Ammon's horn (tissue), 1 donor: Measurements from ENCODE around the gene ERBB4.
"Not testable (repeated sequence)": the region's sequence is repeated elsewhere in the genome, so short reads cannot be mapped to it uniquely, and the experiment has no call there.

Experiments
- DNase-seq: peaks from one replicate; pipeline ENCODE4 v3.0.0-alpha.2; 2016; ENCODE audit warnings: low spot score

Gene ERBB4

DNA sequence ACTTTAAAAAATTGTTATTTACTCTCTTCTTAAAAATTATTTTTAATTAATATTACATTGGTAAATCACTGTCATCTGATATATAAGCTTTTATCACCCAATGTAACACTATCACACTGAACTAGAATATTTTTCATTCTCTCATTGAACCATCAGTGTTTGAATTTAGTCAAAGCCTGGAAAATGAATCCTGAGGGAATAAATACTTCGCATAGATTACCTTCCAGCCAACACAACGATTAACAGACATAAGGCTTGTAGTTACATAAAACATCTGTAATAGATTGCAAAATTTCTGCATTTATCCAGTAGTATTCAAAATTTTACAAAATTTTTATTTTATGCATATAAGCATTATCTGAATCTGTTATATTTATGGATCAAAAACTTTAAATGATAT is 314.9 kb downstream of the ERBB4 start:
- no peak for DNase-seq

DNA sequence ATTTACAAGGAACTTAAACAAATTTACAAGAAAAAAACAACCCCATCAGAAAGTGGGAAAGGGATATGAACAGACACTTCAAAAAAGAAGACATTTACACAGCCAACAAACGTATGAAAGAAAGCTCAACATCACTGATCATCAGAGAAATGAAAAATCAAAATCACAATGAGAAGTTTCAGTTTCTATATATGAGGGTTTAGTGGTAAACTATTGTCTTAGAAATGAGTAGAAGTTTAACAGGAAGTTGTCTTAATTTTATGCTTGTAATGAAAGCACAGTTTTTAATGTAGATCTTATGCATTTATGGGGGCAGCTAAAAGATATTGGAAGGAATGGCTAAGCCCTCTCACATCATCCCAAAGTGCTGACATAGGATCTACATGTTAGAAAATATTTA is 325.4 kb downstream of the ERBB4 start:
- DNase-seq, result no peak

DNA sequence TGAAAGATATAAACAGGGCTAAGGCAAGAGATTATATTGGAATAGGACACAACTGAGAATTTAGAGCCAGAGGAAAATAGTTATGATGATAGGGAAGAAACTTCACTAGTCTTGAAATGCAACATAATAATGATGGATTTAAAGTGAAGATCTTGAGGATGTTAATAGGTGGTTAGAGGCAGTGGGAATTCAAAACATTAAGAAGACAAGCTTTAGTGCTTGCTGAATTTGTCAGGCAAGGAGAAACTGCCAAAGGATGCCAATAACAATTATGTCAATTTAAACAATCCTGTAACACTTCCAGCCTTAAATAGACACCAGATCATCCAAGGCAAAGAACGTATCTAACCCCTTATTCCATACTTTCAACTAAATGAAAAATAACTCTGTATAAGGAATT is 330.1 kb downstream of the ERBB4 start:
- no peak for DNase-seq

DNA sequence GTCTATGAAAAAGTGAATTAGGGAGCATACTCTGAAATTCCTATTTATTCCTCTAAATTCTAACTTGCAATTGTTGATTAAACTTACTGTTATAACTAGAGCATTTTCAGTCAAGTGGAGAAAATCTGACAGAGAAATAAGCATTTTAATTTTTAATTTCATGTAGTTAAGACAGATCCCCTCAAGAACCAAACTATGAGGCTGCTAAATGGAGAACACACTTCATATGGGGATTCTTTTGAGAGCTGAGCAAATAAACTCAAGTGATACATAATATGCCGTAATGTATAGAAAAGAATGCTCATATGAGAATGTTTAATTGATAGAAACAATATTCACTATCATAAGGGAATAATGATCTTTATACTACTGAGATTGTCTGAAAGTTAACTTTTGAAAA is 340.8 kb downstream of the ERBB4 start:
- no peak for DNase-seq

DNA sequence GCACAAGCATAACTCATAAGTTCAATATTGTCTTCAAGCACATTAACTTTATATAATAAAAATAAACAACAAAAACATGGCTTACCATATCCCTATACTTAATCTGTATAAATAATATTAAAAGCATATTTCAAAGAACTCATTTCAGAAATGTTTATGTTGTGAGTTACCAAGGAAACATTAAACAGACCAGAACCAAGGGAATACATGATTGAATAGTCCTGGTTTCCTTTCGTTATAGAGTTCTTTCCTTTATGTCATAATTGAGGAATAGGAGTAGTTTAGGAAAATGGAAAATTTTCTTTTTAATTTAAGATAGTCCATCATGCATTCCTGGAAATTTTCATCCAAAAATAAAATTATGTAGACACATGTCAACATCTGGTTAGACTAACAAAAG is 343.0 kb downstream of the ERBB4 start:
- no peak for DNase-seq

DNA sequence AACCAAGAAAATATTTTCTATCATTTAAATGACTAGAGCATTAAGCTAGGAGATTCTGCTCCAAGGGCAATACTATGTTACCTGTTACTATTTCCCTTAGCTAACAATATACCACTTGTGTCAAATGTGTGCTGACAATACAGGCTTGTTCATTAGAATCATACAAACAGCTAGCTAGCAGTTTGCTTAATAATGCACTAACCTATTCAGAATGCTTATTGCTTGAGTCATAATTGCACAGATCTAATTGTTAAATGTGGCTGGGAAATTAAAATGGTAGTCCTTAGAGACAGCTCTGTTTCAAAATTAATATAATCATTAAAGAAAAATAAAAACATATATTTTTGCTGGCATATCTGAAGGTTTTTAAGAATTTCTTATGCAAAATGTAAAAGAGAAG is 344.2 kb downstream of the ERBB4 start:
- no peak for DNase-seq

DNA sequence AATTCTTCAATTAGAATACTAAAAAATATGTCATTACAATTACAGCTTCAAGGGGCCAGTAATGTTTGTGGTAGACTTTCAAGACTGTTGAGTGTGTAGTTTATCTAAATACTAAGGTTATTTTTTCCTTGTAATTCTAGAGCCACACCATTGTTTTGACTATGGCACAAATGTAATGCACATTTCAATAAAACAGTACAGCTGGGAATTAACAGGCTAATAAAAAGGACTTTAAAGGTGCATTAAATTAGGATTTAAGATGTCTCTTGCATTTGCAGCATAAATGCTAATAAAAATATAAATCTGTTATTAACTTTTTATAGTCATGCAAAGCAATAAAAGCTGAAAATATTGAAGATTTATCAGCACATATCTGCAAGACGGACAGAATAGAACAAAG is 344.8 kb downstream of the ERBB4 start:
- DNase-seq, result no peak

DNA sequence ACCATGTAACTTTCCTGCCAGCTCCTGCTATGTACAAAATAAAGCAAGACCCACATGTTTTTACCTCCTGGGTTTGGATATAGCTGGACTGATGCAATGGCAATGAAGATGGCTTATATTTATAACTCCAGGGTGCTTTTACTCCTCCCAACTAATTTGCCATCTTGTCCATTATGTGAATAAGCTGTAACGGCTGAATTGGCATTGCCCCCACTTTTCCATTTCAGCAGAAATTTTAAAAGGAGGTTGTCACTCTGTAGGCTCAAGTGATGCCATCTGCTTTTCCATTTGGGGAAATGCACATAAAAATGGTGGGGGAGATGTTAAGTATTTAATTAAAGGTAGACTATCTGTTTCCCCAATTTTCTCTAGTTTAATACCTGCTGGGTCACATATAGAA is 345.5 kb downstream of the ERBB4 start:
- DNase-seq, result no peak

DNA sequence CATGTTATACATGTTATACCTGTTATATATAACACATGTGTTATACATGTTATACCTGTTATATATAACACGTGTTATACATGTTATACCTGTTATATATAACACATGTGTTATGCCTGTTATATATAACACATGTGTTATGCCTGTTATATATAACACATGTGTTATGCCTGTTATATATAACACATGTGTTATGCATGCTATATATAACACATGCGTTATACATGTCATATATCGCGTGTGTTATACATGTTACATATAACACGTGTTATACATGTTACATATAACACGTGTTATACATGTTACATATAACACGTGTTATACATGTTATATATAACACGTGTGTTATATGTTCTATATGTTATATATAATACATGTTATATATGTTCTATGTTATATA is 347.2 kb downstream of the ERBB4 start:
- not testable (repeated sequence) for DNase-seq

DNA sequence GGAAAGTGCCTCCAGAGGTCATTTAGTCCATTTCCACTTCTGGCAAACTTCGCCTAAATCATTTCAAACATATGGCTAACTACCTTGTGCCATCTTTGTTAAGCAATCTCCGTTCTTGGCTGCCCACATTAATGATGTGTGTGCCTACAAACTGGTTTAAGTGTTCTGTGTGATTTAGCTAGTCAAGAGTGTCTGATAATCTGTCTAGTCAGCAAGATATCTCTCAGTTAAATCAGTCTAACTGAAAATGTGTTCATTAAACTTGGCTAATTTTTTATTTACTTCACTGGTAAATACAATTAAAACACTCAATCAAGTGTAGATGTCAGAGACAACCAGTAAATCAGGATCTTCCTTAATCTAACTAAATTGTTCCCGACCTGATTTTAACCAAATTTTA is 352.4 kb downstream of the ERBB4 start:
- no peak for DNase-seq

DNA sequence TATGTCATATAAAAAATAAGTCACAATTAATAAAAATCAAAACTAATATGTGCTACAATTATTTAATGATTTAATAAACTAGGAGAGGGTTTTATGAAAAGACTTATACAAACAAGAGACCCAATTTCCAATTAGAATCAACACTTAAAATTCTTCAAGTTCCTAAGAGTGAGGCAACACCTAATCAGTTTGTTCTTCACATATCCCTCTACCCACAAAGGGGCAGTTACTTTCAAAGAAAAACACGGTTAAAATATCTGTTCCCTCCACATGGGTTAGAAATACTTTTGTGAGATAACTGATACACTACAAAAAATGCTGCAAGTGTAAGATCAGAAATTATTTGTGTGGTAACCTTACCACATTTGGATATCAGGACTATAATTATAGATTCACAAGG is 357.0 kb downstream of the ERBB4 start:
- no peak for DNase-seq

DNA sequence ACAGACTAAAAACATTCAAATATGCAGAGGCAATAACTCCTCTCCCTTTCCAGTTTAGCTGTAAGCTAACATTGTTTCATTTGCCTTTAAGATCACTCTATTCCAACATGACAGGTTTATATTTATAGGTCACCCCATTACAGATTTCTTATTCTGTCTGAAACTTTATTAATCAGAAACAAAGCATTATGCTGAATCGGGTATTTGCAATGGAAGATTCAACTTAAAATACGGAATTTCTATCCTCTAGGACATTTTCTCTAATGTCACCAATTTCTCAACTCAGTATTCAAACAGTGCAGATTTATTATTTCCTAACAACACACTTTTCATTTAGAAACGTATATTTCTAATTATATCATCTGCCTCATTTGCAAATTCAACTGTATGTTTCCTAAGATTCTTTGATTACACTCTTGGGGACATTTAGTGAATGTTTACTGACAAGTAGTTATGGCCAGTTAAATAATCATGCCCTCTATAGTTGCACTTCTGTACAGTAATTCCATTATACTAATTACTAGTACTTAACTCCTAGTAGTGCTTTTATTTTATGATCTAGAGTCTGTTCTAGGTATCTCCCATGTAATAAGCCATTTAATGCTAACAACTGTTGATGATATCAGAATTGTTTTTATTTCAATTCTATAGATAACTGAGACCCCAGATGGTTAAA is 358.1 kb downstream of the ERBB4 start:
- DNase-seq, result no peak

DNA sequence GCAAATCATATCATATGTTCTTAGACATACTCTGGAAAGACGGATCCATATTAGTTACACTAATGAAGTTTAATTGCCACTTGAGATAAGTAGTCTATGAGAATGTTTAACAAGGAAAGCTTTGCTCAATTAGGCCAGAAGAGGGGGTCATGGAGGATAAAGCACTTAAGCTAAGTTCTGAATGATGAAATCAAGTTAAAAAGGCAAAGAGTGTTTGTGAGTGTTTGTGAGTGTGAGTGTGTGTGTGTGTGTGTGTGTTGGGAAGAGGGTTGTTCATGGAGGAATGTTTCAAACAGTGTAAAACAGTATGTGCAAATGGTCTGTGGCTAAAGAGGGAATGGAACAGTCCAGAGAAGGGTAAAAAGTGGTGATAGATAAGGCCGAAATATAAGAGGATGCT is 360.9 kb downstream of the ERBB4 start:
- DNase-seq, result no peak

DNA sequence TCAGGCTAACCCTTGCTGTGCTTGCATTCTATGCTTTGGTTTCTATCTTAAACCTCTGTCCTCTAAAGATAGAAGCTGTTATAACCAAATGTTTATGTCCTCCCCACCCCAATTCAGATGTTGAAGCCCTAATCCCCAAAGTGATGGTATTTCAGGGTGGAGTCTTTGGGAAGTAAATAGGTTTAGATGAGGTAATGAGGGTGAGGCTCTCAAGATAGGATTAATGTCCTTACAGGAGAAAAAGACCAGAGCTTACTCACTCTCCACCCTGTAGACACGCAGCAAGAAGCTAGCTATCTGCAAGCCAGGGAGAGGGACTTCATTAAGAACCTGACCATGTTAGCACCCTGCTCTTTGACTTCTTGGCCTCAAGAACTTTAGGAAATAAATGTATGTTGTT is 362.5 kb downstream of the ERBB4 start:
- no peak for DNase-seq

DNA sequence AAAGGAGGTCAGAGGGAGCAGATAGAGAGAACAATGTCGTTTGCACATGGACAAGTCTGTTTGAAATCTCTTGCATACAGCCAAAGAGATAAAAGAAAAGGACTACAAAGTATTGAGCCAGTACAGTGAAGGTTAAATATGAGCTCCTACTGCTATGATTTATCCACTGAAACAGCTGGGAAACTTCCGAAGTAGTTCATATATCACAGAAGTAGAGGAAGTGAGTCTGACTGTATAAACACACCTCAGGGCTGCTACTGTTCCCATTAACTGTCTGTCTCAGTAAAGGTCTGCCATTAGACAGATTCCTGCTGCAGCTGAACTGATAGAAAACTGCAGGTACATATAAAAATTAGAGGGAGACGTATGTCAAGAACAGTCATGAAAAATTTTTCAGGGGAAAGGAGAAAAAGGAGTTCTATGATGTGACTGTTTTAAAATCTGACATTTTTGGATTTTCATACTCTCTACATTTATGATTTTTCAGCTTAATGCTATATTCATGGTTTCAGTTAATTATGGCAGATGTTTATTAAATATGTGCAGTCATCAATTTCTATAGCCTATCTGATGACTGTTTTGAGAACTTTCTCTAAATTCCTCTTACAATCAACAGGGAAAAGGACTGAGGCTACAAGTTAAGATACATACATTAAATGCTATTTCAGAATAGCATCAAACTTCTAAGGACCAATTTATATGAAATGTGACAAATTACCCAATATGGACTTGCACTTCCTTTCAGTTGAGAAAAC is 364.7 kb downstream of the ERBB4 start:
- no peak for DNase-seq

DNA sequence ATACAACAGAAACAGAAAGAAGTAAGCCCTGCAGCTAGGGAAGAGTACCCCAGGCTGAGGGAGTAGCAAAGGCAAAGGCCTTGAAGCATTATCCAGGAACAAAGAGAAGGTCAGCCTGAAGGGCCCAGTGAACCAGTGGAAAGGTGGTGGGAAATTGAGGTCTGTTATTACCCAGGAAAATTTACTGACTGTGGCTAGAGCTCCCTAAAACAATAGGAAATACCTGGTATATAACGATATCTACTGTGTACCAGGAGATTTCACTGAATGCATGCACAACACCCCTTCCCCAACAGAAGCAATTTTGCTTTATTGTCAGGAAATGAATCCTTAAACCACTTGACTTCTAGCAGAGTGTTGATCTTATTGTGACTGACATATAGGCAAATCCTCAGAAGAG is 365.3 kb downstream of the ERBB4 start:
- no peak for DNase-seq

DNA sequence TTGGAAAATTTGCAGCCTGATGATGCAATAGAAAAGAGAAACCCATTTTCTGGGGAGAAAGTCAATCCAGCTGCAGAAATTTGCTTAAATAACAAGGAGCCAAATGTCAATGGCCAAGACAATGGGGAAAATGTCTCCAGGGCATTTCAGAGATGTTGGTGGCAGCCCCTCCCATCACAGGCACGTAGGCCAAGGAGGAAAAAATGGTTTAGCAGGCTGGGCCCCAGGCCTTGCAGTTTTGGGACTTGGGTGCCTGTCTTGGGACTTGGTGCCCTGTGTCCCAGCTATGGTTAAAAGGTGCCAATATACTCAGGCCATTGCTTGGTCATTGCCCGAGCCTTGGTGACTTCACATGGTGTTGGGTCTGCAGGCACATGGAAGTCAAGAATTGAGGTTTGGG is 368.2 kb downstream of the ERBB4 start:
- no peak for DNase-seq

DNA sequence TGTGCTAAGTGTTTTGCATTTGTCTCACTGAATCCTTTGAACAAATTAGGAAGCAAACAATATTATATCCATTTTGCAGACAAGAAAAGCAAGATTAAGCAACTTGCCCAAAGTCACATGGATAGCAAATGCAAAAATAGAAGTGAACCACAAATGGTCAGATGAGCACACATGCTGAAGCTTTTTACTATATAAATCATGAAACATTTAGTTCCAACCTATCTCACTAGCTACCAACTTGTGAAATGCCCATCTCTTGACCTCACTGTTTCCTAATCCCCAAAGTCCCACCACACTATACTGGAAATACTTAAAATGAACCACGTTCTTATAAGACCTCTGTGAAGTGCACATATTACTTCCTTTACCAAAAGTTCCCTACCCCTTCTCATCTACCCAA is 380.5 kb downstream of the ERBB4 start:
- no peak for DNase-seq

DNA sequence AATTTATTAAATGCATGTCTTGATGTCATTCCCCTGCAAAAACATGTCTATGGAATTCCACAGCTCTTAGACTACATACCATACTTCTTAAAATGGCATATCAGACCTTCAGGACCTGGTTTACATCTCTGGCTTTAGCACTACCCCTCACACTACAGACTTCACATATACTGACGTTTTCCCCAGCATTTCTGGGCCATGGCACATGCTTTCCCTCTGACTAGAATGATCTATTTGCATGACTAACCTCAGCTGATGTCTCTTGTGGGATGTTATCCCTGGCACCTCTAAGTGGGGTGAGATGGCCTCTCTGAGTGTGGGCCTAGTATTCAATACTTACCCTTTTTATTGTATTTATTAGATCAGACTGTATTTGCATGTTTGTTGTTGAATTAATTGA is 381.6 kb downstream of the ERBB4 start:
- no peak for DNase-seq

DNA sequence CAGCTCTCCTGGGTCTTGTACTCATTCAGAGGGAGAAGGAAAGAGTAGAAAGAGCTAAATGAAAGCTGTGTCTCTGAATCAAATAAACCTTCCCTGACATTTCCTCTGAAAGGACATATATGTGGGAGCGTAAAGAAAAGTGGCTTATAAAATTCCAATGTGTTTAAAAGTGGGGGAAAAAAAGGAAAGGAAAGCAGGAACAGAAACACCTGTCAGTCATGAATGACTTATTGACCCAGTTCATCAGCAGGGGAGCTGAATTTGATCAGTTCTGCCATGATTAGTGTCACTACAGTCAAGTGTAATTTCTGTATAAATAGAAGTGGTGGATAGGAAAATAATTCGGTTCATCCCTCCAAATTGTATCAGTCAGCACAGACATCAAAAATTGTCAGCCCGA is 382.5 kb downstream of the ERBB4 start:
- DNase-seq, result no peak

DNA sequence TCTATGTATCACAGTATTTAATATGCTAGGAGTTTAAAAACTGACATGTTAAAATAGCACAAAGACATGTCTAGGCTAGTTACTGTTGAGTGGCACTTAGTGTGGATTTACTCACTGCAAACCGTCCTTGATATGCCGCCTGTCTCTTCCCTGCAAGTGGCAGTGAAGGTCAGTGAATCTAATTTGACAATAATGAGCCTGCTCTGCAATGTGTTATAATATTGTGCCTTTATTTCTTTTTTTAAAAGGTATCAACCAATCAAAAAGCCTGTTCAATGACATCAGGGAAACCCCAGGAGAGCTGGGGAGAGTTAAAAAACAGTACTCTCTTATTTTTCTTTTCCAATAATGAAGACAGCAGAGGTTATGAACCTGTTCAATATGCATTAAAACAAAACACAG is 384.1 kb downstream of the ERBB4 start:
- no peak for DNase-seq

DNA sequence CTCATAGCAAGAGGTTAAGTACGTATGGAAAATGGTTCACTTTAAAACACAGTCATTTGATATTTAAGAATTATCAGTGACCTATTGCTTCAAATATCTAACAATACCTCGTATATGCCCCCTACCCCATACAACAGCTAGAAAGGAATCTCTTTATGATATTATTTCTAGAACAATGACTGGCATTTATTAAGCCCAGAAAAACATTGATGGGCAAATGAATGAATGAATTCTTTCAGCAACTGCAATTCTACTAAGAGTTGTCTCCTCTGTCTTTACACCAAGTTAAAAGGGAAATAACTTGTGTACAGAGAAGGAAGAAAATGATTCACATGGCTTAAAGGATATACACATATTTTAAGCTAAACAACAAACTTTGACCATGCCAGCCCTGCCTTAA is 384.7 kb downstream of the ERBB4 start:
- no peak for DNase-seq

DNA sequence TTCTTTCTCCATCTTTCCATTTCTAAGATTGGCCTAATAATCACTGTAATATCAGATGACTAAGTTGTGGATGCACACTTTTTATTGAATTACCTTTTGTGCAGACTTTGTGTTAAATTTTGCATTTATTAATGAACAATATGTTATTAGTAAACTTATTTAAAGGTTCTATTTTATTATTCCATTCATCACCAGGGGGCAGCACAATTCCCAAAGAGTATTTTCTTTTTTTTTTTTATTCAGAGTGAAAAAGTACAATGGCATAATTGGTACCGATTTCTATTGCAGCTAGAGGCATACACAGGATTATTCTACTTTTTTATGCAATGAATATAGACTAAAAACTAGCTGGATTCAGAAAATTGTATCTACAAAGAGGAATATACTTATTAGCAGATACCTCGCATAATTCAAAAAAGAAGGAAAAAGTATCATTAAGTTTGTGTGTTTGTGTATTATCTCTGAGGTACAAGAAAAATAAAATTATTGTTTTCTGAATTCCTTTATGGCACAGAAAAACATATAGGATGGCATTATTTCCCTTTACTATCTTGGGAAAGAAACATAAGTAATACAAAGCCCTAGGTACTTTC is 390.6 kb downstream of the ERBB4 start:
- no peak for DNase-seq

DNA sequence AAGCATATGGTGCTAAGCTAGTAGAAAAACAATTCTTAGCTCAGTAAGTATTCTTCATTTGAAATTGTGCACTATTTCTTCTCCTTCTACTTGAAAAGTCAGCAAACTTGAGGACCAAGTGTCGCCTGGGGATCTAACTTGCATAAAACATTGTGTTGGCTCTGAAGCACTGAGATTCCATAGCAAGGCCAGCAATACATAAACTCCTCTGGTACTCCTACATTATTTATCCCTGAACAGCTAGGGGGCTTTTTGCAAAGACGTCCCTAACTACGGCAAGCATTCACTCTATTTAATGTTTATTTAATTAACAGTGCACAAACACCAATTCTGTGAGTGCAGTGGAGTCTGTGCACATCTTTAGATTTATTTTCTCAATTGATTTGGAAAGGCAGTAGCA is 392.2 kb downstream of the ERBB4 start:
- DNase-seq, result no peak
